Activated CD4-positive, alpha-beta T cell treated with anti-CD3 and anti-CD28 coated beads, Interleukin-2, amount 50 U/mL, for 16 hours (primary cell): ENCODE results near the gene SLC9C1.
"Not testable (repeated sequence)": the region's sequence is repeated elsewhere in the genome, so short reads cannot be mapped to it uniquely, and the experiment has no call there.

Experiments used
- DNase-seq: peaks from one replicate; pipeline ENCODE4 v3.0.0-alpha.2; 2020

Gene SLC9C1

DNA sequence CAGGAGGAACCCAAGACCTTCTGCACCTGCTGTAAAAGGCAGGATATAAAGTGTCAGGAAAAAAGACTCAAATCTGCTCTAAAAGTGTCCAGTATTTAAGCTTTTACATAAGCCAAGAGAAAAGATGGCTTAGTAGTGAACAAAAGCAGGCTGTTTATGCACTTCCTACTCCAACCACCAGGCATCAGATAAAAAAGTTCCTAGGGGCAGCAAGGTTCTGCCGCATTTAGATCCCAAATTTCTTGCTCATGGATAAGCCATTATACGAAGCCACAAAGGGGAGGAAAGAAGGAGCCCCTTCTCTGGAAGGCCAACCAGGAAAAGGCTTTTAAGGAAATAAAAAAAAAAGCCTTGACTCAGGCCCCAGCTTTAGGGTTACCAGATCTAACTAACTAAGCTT lies 10.6 kb upstream of the SLC9C1 start:
- DNase-seq, result no peak

DNA sequence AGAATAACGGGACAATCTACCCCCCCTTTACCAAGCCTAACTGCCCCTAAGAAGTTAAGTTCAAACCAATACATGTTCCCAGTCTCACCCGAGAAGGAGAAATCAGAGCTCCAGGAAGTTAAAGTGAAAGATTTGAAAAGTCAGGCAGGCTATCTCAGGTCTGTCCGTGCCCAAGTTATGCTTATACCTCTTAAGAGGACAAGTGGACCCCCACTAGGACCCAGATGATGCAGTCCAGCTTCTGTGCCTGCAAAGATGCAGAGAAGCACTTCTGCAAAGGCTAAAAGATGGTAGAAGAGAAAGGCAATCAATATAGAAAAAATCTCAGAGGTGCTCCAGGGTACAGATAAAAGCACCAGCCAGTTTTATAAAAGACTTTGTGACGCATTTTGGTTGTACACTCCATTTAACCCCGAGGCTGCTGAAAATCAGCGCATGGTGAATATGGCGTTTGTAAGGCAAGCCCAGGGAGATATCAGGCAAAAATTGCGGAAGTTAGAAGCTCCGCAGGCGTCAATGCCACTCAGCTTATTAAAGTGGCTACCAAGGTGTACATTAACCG lies 9.8 kb upstream of the SLC9C1 start:
- DNase-seq, result no peak

DNA sequence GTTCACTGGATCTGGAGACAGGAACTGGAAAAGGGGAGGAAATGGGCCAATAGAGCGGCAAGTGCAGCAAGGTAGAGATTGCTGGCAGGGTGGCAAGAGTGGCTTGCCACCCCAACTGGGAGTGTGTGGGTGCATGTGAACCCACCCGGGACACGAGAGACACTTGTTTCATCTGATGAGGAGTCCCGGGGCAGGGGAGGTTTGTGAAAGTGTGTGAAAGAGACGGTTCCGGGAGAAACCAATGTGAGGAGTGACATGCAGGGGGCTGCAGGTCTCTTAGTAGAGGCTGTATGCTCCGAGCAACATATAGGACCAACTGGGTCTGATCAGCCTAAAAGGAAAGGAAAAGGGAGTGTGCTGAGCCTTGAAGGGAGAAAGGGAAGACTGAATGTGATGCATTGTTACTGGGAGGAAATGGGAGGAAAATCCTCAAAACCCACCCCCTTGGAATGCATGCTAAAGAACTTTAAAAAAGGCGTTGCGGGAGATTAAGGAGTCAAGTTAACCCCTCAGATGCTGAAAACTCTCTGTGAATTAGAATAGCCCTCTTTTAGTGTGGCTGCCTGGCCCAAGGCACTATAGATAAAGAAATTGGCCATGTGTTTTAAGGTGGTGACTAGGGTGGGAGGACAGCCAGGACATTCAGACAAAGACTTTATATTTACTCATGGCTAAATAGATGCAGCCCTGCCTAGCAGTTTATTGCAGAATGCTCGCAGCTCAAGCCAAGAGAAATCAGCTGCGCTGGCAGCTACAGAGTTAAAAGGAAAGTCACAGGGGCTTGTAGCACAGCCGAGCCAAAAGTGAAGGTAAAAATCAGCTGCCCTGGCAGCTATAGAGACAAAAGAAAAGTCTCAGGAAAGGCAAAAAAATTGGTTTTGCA lies 9.1 kb upstream of the SLC9C1 start:
- no peak for DNase-seq

DNA sequence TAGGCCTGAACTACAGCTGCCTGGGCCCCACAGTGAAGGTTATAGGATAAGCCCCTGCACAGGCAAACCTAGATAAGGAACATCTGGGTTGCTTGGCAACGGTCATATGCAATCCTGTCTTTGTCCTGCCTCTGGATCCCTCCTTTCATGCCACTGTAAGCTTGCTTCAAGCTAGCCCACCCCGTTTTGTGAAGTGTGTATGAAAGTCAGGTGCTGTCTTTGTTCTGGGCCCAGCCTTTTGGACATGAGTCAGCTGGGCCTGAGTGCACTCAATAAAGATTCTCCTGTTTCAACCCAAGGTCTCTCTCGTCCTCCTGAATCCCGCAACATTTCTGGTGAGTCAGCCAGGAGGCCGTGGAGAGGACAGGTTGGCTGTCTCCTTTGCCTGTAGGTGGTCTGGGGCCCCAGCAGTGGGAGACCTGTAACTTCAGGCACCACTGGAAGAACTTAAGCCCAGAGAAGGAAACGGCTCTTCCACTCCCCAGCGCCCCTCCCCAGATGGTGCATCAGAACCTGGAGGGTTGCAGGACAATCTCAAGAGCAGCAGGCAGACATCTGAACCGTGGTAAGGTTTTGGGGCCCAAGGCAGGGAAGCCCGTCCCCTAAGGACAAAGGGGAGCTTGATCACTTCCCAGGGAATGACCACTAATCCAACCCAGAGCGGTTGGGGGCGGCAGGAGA lies 8.3 kb upstream of the SLC9C1 start:
- DNase-seq, result no peak

DNA sequence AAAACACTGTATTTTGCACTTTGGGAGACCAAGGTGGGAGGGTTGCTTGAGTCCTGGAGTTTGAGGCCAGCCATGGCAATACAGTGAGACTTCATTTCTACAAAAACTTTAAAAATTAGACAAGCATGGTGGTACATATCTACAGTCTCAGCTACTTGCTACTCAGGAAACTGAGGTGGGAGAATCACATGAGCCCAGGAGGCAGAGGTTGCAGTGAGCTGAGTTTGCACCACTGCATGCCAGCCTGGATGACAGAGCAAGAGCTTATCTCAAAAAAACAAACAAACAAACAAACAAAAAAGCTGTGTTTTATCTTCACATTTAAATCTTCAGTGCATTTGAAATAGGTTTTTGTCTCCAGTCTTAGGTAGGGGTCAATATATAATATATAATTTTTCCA lies 4.8 kb upstream of the SLC9C1 start:
- no peak for DNase-seq

DNA sequence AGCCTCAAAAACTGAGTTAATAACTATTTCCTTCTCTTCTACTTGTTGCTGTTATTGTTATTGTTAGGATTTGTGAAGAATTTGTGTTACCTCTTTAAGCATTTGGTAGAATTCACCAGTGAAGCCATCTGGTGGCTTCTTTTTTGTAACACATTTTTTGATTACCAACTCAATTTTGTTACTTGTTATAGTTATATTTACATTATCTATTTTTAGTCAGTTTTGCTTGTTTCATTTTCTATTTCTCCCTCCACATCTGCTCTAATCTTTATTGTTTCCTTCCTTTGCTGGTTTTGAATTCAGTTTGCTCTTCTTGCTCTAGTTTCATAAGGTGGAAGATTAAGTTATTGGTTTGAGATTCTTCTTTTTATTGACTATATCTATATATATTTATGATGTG lies 3.7 kb upstream of the SLC9C1 start:
- DNase-seq, result peak; percentile 11

DNA sequence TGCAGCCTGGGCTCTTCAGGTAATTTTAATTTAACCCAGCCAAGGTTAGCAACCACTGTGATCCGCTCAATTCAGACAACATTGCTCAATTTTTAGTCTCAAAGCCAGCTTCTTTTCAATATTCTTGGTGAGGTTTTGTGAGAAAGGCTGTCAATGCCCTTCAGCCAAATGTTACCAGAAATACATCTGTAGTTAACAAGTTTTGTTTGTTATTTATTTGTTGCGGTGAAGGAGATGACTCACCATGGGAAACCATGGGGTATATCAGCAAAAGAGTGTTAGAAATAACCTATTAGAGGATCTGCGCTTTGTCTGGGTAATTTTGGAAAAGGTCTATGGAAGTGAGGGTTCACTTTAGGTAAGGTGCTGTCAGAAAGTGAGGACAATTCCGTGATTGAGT lies 5.0 kb downstream of the SLC9C1 start:
- no peak for DNase-seq

DNA sequence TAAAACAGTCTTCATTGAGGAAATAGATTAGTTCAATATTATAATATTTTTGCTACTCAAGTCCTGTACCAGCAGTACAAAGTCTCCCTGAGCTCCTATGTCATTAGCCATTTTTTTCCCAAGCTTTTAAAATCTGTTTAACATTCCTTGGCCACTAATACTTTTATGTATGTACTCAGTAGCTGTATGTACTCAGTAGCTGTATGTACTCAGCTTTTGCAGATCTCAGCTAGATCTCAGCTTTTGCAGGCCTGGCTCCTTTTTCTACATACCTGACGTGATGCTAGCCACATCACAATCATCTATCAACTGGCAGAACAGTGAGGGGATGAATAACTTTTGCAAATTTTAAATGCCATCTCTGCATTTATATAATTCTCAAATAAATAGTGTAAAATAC lies 13.8 kb downstream of the SLC9C1 start:
- DNase-seq, result no peak

DNA sequence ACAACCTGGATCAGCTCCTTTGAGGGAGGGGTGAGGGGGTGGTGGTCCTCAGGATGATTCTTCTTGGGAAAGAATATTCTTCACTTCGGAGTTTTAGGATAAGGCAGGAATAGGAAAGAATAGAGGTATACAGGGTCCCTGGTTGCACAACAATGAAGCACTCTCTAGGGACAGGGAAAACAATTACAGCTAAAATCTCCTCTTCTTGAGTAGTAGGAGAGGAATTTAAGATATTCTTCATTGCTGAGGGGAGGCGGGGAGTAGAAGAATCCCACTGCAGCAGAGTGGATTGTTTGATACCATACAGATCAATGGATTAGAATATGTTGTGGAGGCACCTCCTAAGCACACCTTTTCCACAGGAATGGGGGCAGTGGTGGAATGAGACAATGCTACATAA lies 20.5 kb downstream of the SLC9C1 start:
- no peak for DNase-seq

DNA sequence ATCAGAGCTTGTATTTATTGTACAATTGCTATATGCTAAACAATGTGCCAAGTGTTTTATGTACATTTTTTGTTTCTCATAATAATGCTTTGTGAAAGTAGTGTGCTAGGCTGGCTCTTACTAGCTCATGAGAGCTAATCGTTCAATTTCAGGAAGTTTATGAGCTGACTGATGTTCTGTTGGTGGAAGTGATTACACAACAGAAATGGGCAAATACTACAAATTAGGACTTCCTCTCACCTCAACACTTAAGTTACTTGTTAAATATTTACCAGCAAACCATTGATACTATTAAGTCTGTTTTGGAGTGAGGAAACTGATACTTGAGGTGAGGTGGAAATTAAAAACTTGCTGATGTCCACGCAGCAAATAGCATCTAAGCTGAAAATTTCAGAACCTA lies 32.3 kb downstream of the SLC9C1 start:
- DNase-seq, result no peak

DNA sequence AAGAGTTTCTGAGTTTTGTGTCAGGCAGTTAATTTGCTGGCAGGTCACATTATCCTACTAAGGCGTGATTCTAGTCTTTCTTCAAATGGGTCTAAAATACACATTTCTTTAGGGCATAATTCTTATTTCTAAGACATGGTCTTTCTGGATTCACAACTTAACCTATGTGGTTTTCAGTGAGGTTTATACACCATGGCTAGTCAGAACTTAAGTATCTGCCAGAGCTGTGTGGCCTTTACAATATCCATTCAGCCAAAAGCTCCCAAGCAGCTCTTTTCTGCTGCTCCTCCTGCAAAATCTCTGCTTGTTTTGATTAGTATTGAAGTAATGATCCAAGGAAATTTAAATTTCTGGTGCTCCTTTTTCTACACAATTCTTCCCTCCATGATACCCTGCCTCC lies 33.5 kb downstream of the SLC9C1 start:
- no peak for DNase-seq

DNA sequence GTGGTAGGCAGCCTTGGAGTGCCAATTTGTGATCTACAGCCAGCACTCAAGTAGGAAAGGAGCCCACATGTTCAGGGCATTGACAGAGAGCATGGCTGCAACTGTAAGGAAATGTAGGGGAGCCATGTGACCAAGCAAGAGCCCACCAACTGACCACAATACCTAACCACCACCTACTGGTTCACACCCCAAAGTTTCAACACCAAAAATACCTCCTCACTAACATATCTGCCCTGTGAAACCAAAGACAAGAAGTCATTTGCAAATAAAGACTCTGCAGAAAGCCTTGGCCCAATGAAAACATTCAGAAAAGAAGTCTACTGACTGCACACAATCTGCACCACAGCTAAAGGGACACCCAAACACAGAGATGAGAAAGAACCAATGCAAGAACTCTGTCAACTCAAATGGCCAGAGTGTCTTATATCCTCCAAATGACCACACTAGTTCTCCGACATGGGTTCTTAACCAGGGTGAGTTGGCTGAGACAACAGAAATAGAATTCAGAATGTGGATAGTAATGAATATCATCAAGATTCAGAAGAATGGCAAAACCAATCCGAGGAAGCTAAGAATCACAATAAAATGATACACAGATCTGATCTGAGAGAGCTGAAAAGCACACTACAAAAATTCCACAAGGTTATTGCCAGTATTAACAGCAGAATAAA lies 40.6 kb downstream of the SLC9C1 start:
- no peak for DNase-seq

DNA sequence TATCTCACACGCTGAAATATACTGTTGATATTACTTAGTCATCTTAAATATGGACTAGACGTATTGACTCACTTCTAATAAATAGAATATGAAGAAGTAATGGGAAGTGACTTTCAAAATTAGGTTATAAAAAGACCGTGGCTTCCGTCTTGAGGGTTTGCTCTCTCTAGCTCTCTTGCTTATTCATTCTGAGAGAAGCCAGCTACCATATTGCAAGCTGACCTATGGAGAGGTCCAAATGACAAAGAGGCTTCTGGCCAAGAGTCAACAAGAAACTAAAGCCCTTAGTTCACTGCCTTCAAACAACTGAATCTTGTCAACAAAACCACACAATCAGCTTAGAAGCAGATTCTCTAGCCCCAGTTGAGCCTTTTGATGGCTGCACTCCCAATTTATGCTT lies 46.1 kb downstream of the SLC9C1 start:
- no peak for DNase-seq

DNA sequence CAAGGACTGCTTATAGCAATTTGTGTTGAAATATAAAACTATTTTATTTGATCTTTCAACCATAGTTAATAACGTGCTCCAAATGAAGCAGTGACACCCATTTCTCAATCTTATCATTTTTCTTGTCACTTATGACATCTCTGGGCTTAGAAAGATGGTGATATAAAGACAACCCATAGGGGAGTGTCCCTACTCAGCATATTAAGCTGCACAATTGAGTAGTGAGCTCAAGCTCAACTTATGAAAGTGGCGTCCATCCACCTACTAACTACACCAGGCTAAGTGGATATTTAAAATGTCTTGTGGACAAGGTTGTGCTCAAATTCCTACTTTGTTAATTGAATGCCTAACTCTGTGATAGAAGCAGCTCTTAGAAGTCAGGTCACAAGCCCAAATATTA lies 46.7 kb downstream of the SLC9C1 start:
- no peak for DNase-seq

DNA sequence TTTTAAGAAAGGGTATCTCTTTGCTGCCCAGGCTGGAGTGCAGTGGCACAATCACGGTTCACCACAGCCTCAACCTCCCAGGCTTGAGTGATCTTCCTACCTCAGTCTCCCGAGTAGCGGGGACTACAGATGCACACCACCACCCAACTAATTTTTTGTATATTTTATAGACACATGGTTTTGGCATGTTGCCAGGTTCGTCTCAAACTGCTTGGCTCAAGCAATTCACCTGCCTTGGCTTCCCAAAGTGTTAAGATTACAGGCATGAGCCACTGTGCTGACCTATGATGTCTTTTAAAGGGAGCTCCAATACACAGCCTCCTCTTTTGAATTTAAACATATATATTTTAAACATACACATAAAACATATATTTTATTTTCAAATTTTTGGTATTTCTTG lies 60.9 kb downstream of the SLC9C1 start:
- DNase-seq, result no peak

DNA sequence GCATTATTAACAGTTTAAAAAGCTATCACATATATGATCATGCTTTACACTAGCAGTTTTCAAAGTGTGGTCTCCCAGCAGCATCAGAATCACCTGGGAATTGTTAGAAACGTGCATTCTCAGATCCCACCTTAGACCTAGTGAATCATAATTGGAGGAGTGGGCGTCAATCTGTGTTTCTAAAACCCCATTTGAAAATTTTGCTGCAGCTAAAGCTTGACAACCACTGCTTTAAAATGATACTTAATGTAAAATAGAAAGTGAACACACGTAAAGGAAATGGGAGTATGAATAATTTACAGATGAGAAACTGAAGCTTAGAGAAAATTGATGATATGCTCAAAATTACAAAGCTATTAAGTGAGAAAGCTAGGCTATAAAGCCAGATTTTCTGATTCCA lies 62.3 kb downstream of the SLC9C1 start:
- DNase-seq, result no peak

DNA sequence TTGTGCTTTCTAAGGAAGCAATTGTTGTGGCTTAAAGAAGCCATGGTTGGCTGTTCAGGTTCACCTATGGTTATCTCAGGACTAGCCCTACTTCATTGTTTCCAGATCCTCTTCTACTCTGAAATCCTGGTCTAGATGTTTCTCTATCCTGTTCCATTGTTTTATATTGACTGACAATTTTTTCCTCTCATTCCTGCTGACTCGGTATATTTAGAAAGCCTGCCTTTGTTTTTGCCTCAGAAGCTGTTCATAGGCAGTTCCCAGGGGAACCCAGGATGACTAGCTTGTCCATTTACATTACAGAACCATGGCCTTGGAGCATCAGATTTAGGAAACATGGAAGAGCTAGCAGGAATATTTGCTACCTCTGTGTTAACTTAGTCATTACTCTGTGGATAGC lies 64.0 kb downstream of the SLC9C1 start:
- DNase-seq, result no peak

DNA sequence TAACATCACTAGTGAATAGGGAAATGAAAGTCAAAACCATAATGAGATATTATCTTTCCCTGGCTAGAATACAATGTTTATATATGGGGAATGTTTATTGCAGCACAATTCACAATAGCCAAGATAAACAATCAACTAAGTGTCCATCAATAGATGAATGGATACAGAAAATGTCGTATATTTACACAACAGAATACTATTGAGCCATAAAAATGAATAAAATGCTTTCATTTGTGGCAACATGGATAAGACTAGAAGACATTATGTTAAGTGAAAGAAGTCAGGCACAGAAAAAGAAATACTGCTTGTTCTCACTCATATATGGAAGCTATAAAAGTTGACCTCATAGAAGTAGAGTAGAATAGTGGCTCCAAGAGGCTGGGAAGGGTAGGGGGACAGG lies 65.2 kb downstream of the SLC9C1 start:
- no peak for DNase-seq

DNA sequence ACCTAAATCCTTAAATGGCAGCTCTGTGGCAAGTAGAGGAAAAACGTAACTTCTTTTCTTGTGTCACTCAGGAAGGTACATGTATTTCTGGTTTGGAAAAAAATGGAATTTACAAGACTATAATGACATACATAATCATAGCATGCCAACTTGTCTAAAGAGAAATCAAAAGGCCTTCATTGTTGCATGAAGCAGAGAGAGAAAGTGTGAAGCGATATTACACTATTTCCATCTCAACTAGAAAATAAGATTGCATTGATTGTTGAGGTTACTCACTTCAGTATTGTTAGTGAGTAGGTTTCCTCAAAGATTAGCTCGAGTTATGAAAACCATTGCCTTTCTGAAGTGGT lies 93.7 kb downstream of the SLC9C1 start:
- no peak for DNase-seq

DNA sequence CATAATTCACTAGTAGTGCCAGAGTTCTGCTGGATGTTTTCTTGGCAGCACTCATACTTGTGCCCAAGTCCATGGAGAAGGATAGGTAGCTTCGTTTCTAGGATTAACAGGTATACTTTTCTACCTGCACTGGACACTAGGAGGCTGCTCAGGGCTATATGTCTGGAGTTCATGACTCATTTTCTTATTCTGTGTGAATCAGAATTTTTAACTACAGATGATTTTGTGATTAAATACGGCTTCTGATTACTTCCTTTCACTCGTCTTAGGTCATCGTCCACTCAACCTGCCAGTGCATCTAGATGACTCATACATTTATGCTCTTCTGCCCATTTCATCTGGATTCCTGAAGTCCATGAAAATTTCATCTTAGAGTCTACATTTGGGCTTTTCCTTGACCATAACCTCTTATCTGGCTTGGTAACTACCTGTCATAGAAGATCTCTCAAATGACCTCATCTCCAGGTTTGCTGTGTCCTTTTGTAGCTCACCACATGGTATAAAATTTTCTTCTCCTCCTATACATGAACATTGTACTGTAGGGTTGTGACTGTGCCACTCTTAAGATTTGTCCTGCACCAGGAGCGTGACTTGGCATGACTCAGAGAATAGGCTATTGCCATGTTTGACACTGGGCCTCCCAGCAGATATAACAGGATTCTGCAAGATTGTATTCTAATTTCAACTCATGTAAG lies 94.2 kb downstream of the SLC9C1 start:
- no peak for DNase-seq

DNA sequence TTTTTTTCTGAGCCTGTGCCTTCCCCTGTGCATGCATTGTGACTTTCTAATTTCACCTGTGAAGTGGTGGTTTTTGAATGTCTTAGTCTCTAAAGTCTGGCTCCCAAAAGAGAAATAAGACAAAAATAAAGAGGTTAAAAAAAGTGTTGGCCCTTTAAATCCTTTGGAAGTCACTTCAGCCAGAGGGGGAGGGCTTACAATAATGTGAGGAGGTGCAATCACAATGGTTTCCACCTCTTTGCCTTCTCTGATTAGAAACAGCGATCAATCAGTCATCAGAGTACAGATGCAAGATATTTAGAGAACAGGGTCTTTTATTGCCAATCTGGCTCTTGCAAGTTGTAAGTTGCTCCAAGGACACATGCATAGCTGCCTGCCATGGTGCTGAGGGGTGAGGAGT lies 96.9 kb downstream of the SLC9C1 start:
- DNase-seq, result no peak

DNA sequence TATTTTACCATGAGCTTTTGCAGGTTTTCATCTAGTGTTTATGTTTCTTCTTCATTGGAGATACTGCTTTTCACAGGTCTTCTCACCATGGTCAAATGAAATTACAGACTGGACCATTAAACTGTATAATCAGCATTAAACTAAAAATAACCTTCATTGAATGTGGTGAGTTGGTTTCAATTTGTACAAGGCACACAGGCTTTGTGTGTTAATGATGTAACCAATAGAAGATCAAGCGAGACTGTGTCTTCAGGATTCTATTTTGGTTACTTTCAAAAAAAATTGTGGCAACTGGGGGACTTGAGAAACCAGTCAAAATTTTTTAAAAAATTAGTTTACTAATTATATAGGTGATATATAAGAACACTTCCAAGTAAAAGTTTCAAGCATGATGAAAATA lies 106.7 kb downstream of the SLC9C1 start:
- DNase-seq, result no peak

DNA sequence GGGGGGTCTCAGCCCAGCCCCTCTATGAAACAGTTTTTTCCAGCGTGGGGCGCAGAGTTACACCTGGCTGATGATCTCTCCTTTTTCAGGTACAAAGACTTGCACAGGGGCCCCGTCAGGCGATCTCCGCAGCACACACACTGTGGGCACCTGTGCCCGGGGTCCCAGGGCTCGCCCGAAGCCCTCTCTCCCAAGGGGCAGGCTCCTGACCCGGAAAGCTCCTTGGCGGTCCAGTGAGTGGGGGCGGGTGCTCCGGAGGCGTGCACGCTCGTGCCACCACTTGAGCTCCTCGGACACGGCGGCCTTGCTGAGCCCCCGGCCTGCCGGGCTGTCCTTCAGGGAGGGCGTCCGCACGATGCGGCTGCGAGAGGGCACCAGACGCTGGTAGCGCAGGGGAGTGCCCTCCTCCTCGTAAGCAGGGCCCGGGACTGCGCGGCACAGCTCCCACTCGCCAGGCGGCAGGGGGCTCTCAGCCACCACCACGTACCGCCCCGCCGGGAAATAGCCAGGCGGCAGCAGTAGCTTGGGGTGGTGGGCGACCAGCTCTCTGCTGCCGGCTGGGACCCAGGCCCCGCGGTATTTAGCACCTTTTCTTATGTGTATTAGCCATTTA lies 108.5 kb downstream of the SLC9C1 start:
- DNase-seq, result not testable (repeated sequence)
